ENCODE measurements around the gene COMT. TPM values are rescaled to one million over a fixed set of nuclear protein-coding genes. Genes with fewer than 3 reads are reported as not detected.
"Not testable (repeated sequence)": the region's sequence is repeated elsewhere in the genome, so short reads cannot be mapped to it uniquely, and the experiment has no call there.

COMT gene
- 66.9 and 67.5 TPM in 2 replicates for total RNA-seq

DNA sequence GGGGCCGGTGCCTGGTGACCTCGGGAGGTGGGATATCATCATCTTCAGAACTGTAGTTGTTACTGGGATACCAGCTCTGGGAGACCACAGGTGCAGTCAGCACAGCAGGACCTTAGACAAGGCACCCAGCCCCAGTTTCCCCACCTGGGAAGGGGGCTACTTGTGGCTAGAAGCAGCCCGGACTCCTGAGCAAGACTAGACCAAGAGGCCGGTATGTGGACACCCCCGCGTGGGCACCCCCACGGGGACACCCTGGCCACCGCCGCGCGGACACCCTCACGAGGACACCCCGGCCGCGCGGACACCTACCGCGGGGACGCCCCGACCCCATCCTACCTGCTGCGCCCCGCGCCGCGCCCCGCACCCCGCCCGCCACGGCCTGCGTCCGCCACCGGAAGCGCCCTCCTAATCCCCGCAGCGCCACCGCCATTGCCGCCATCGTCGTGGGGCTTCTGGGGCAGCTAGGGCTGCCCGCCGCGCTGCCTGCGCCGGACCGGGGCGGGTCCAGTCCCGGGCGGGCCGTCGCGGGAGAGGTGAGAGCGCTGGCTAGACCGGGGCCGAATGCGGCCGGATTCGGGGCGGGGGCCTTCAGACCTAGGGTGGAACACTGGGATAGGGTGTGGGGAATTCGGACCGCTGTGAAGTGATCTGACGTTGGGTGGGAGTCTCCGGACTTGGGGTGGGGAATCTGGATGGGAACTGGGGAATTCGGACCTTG lies at the start of gene COMT, which contains the start of gene TXNRD2:
Gene COMT, plus strand, starts transcription at position 408 of the 718 bp plus-strand sequence. CDS start 20,755 bp downstream, outside the sequence.
Gene TXNRD2, minus strand, starts transcription at position 454 of the 718 bp plus-strand sequence. Its CDS starts 15 bp downstream, at position 439.
- intact Hi-C loops (cut with micrococcal nuclease) = loop anchor here (5.0 kb wide), 1 partner anchor 84 kb away; no protein-coding TSS in a partner anchor

DNA sequence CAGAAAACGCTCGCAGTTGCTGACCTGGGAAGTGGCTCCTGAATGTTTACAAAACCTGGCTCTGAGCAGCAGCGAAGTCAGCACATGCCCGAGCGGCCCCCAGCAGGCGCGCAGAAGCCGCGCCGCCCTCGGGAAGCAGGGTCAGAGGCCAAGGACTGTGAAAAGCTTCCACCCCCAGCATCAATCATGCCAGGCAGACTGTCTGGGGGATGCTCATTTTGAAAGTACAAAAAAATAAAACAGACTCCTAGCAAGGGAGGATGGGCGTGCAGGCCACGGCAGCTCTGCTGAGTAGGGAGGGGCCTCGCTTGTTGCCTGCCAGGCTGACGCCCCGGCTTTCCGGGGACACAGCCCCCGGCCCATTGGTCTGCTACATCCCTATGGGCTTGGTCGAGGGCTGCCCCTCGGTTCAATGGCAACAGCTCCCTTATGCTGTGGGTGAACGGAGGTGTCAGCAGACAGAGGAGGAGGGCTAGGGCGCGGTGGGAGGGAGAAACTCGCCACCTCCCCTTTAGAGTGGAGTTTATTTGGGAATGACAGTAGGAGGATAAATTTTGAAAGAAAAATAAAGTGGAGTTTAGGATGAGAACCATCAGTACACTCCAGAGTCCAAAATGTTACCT lies 49.2 kb upstream of the COMT start:
- intact Hi-C loops (cut with micrococcal nuclease) = no loop called here

GRCh38 chr22:19892925-19893324 lies 48.6 kb upstream of the COMT start:
- intact Hi-C loops (cut with micrococcal nuclease) = no loop called here

GRCh38 chr22:19893363-19893762 lies 48.2 kb upstream of the COMT start:
- intact Hi-C loops (cut with micrococcal nuclease) = no loop called here

- intact Hi-C loops (cut with micrococcal nuclease) = no loop called here
Measured at GRCh38 chr22:19895160-19895849, 46.3 kb upstream of the COMT start.

DNA sequence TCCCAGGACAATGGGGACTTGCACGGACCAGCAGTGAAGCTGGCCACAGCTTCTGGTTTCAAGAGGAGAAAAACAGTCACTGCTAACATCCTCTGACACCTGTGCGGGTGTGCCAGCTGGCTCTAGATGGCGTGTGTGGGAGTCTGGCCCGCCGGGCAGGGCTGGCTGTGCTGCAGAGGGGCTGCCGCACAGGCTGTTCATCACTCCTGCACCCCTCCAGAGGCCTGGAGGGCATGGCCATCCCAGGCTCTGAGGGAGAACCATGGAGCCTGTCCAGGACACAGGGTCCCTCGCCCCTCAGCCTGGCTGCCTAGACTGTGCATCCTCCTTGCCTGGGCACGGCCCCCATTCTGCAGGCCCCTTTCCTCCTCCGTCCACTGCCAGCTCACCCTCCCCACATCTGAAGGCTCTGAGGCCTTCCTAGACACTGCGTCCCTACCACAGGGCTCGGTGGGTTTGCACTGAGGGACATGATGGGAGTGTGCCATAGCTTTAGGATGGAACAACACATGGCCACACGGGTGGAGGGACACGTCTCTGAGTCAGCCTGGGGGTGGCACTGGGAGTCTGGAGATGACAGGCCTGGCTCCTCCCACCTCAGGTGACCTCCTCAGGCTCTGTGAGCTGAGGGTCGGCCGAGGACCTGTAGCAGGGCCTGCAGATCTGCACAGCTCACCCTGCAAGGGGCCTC lies 44.8 kb upstream of the COMT start:
- intact Hi-C loops (cut with micrococcal nuclease) = no loop called here

DNA sequence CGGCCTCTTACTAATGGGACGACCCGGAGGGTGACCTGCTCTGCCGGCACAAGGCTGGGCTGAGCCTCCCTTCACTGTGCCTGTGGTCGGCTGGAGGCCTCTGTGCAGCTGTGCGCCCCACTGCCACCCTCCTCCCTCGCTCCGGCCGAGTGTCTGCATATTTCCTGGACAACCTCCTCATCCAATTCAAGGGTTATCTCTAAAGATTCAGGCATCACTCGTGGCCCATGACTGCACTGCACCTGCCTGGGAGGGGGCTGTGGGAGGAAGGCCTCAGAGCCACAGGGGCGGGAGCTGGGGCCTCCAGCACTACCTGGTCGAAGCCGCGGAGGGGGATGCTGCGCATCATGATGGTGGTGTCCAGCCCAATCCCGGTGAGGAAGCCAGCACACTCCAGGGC lies 43.8 kb upstream of the COMT start:
- intact Hi-C loops (cut with micrococcal nuclease) = no loop called here

DNA sequence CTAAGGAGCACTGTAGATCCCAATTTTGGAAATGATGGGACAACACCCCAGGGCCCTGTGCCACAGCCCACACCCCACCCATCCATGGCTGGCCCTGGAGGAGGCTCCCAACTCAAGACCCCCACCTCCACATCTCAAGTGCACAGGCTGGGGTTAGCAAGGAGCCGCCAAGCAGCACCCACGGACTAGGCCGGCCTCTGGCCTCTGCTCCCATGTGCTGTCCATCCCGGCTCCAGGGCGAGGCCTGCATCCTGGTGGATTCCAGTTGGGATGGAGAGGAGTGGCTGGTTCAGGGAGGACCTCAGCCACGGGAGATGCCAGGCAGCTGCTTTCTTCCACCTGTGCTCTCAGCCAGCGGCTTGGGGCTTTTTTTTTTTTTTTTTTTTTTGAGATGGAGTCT lies 43.4 kb upstream of the COMT start:
- intact Hi-C loops (cut with micrococcal nuclease) = no loop called here

- intact Hi-C loops (cut with micrococcal nuclease) = no loop called here
Measured at GRCh38 chr22:19898831-19899567, 42.6 kb upstream of the COMT start.

- intact Hi-C loops (cut with micrococcal nuclease) = no loop called here
Measured at GRCh38 chr22:19900707-19901436, 40.7 kb upstream of the COMT start.

GRCh38 chr22:19901577-19902244 lies 39.9 kb upstream of the COMT start:
- intact Hi-C loops (cut with micrococcal nuclease) = no loop called here

GRCh38 chr22:19902245-19902715 lies 39.3 kb upstream of the COMT start:
- intact Hi-C loops (cut with micrococcal nuclease) = no loop called here

DNA sequence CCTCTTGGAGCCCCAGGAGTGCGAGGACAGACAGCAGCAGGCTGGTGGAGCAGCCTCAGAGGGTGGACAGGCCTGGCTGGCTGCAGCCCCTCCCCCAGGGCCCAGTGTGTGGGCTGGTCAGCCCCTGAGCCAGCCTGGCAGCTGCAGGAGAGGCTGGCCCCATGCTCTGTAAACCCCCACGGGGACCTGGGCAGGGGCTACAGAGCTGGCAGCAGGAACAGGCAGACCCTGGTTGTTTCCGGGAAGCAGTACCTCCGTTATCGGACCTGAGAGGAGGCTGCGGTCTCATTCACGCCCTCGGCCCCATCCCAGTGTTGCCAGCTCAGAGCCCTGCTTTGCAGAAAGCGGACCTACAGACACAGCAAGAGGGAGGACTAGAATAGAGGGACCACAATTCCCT lies 38.5 kb upstream of the COMT start:
- intact Hi-C loops (cut with micrococcal nuclease) = no loop called here

DNA sequence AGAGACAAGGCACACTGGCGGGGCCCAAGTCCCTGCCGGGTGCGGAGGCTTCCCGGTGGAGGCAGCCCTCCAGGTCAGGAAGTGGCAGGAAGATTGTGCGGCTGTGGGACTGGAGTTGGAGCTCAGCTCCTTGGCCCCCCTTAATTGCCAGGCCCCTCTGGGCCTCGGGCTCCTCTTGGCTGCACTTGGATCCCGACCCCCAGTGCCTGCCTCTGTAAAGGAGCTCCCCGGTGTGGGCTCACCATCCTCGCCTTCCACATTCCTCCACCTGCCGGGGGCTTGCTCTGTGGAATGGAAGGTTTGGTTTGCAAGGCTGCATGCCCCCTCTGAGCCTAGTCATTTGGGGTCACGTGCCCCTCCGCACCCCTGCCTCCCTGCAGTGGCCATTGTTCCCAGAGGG lies 38.1 kb upstream of the COMT start:
- intact Hi-C loops (cut with micrococcal nuclease) = no loop called here

DNA sequence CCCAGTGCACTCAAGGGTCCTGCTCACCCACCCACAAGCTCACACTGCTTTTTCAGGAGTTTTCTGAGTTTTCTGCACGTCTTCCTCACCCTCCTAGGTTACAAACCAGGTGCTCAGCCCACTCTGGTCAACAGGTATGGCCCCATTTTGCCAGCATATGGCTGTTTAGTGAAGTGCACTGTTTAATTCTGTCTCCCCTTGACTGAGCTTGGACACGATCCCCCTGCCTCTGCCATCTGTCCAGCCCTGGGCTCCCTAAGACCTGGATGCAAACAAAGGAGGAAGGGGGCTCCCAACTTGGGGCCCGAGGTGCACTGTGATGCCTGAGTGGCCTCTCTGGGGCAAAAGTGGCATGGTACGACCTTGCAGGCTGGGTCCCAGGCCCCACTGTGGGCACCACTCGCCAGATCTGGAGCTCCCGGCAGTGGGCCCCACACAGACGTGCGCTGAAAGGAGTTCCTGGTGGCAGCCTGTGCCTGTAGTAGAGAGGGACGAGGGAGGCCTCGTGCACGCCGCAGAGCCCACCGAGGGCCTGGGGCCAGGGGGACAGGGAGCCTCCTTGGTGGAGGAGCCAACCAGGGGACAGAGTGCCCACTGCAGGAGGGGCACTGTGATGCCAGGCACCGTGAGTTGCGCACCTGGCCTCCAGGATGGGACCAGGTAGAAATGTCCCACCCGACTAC lies 37.3 kb upstream of the COMT start:
- intact Hi-C loops (cut with micrococcal nuclease) = no loop called here

GRCh38 chr22:19904935-19905334 lies 36.6 kb upstream of the COMT start:
- intact Hi-C loops (cut with micrococcal nuclease) = no loop called here

DNA sequence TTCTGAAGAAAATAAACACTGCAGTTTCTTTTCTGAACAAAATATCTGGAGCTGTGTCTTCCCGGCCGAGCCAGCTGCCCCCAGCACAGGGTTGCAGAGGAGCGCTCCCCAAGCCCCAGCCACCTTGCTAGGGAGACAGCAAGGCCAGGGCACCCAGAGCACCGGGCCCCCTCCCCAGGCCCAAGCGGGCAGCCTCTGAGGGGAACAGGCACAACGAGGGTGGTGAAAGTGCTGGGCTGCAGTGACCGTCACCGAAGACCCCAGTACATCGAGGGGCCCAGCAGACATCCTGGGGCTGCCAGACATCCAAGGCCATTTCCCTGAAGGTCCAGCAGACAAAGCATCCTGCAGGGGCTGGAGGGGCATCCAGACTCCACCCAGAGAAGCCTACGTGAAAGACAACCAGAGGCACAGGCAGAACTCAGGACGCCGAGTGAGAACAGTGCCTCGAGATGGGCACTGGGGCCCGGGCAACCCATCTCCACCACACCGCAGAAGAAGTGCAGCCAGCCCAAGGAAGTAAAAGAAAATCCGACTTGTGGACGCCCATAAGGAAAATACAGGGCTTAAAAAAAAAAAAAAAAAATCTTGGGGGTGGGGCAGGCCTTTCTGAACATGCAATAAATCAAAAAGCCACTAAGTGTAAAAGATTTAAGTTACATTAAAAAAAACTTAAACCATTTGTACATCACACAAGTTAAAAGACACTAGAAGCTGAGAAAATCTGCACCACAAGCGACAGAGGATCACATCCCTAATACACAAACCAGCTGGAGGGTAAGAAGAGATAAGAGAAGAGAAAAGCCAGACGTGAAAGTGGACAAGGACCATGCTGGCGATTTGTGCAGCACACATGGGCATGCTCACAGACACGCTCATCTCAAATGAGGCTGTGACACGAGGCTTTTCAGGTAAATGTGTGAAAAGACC lies 36.0 kb upstream of the COMT start:
- intact Hi-C loops (cut with micrococcal nuclease) = no loop called here

- intact Hi-C loops (cut with micrococcal nuclease) = not testable (repeated sequence)
Measured at GRCh38 chr22:19906864-19907263, 34.7 kb upstream of the COMT start.

Data from T-helper 2 cell treated with Interferon-gamma antibody and Interleukin-4, amounts not matched to agents 100 ng/mL and 5 ng/mL, for 36 hours (primary cell).